GM12801 (cell line): ENCODE data around the gene NAP1L4.

Experiments
- TF ChIP-seq, protein P1 (sequence below): IDR thresholded peaks from one replicate; pipeline ENCODE4 v1.5.1; 2011; ENCODE audit warnings: control low read depth; ENCODE audit not compliant: insufficient read length; ENCODE audit errors: extremely low read depth

The NAP1L4 gene

DNA sequence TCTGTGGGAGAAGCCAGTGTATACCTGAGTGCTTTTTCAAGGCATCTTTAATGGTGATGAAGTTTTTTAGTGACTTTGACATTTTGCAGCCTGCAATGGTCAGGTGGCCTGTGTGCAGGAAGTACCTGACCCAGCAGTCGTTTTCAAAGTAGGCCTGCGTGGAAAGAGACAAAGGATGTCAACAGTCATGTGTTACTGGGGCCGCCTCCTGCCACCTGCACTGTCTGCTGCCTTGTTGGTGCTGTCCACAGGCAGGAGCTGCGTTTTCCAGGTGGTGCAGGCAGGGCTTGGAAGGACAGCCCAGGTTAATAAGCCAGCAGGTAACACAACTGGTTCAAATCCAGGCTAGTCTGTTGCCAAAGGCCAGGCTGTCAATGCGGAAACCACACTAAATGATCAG lies 26.5 kb upstream of the NAP1L4 start:
- TF ChIP-seq, protein P1, sequence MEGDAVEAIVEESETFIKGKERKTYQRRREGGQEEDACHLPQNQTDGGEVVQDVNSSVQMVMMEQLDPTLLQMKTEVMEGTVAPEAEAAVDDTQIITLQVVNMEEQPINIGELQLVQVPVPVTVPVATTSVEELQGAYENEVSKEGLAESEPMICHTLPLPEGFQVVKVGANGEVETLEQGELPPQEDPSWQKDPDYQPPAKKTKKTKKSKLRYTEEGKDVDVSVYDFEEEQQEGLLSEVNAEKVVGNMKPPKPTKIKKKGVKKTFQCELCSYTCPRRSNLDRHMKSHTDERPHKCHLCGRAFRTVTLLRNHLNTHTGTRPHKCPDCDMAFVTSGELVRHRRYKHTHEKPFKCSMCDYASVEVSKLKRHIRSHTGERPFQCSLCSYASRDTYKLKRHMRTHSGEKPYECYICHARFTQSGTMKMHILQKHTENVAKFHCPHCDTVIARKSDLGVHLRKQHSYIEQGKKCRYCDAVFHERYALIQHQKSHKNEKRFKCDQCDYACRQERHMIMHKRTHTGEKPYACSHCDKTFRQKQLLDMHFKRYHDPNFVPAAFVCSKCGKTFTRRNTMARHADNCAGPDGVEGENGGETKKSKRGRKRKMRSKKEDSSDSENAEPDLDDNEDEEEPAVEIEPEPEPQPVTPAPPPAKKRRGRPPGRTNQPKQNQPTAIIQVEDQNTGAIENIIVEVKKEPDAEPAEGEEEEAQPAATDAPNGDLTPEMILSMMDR: no peak

DNA sequence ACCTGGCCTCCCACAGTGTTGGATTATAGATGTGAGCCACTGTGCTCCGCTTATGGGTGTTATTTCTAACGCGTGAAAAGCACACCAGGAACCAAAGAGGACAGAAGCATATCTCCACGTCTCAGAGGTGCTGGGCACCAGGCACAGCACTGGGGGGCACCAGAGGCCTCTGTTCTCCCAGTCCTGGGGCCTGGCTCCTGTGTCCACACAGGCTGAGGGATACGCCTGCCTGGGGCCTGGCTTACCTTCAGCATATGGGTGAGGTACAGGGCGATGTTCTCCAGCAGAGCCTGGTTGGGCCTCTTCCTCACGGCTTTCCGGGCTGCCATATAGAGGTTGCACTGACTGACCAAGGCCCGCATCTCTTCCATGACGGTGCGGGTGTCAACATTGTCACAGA lies 24.7 kb upstream of the NAP1L4 start:
- TF ChIP-seq, protein P1: no peak

DNA sequence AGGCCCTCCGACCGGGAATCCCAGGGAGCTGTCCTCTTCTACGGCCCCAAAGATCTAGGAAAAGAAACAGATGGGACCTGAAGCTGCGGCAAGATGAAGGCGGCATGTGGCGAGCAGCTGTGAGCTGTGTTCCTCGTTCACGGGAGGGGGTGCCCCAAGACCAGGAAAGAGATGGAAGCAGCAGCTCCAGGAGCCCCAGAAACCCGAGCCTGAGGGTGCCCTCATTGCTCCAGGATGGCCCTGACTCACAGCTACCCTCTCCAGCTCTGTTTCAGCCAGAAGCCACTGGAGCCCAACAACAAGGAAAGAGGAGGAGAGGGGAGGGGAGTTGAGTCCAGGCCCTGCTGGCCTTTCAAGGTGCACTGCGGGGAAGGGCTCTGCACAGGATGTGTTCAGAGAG lies 23.7 kb upstream of the NAP1L4 start:
- TF ChIP-seq, protein P1: no peak

DNA sequence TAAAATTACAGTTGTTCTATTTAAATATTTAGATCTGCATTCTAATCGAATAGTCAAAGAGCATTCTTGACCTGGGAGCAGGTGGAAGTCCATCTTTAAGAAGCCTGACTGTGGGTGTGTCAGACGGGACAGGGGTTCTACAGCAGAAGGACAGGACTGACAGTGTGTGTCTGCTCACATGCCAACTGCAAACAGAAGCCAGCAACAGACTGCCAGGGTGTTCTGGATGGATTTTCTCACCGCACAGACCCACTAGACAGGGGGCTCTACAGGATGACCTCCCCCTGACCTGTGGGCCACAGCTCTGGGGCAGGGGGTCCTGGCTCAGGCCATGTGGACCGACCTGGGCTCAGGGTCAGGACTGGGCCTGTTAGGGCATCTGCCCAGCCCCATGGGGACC lies 22.8 kb upstream of the NAP1L4 start:
- TF ChIP-seq, protein P1: no peak

DNA sequence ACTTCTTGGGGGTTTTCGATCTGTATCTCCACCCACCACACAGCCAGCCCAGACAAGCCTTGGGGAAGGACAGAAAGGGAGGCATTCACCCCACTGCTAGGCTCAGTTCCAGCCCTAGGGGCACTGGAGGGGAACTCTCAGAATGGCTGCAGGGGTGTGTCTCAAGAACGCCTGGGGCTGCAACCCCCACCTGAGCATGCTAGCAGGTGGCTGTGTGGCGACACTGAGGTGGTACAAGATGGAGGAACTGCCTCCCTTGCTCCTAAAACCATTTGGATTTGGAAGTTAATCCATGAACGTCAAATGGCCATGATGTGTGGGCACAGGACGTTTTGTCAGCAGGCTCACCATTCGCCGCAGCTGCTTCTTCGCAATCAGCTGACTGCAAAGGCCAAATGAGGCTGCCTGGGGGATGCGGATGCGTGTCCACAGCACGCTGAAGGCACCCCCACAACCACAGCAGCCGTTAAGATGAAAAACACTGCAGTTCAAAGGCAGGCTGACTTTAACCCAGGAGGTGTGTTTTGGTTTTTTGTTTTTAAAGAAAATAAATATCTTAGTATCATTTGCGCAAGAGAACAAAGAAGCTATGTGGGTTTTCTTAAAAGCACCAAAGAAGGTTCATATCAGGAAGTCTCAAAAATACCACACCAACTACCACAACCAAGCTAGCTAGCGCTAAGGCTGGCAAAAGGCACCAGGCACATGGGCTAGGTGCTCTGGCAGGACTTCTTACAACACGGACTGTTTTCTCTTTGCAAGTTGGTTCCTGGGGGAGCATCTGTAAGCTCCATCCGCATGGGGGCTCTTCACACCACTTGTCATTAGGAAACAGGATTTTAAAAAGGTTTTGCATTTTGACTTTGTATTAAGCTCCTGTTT lies 22.2 kb upstream of the NAP1L4 start:
- TF ChIP-seq, protein P1: no peak

DNA sequence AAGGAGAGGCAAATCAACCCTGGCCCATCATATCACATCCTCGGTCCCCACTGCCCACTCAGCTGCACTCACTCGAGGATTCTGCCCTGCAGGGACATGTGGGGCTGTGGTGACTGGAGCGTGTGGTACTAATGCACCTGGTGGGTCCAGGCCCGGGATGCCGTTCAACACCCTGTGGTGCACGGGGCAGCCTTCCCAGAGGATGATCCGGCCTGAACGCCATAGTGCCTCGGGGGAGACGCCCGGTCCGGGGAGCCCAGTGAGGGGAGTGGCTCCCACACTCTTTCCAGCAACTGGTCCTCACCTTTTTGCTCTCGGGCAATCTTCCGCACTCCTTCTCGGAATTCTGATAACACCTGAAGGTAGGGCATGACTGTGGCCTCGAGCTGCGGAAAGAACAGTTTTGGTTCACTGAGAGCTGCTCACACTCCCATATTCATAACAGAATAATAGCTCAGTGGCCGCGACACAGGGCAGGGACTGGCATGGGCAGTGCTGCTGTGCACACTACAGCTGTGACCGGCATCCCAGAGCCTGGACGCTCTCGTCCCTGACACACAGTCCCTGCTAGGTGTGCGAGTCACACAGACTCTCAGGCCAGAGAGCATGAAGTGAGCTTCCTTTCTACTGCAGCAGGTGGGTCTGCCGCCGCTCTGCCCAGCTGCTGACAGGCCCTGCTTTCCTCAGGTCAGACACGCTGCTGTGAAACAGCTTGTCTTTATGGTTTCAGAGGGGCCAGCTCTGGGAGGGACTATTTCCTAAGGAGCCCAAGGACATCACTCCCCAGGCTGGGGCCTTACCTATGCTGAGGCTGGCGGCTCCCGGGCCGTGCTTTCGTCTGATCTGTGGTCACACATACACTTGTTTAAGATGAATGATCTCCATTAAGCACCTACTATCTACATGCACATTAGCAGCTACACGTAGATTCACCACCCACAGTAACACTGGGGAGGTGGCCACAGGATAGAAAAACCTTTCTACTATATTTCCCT lies 20.1 kb upstream of the NAP1L4 start:
- TF ChIP-seq, protein P1: no peak

DNA sequence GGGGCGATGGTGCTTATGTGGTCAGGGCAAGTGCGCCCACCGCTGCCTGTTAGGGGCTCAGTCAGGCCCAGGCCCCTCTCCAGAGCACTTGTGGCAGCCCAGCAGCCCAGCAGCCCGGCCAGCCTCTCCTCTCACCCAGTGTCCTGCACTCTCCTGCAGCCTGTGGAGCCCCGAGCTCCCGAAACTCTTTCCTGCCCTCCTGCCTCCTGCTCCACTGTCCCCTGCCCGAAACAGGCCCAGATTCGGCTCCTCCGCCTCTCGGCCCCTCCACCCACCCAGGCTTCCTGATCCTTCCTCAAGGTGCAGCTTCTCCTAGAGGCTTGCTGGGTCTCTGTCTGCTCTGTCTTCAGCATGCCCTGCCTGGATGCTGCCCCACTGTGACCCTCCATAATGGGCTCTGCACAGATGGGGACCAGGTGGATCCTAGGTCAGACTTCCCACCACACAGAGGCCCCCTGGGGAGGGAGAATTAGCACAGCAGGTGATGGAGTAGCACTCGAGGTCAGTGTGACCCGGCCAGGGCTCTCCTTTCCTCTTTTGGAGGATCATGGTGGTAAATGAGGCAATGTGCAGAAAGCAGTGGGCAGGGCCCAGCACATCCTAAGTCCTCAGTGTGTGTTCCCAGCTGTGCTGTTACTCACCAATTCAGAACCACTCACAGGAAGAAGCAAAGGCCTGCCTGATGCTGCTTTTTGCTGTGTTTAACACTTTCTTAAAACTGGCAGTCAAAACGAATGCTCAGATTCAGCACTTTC lies 18.6 kb upstream of the NAP1L4 start:
- TF ChIP-seq, protein P1: no peak
